Right ventricle myocardium inferior (tissue), 1 donor: ENCODE results near the gene GRHL1. TPM values are rescaled to one million over a fixed set of nuclear protein-coding genes. Genes with fewer than 3 reads are reported as not detected.
A peak's percentile ranks its signal among the peaks of the same experiment; 100 is the strongest.

Source experiments
- ATAC-seq: fragments of 200-7000 bp; cut with Tn5 transposase; one replicate; pipeline ENCODE4 v1.9.1; 2020; ENCODE audit warnings: mild to moderate bottlenecking, moderate library complexity
- DNase-seq: peaks from one replicate; pipeline ENCODE4 v3.0.0; 2021; ENCODE audit errors: missing footprints
- intact Hi-C: fragments of 100-400 bp; cut with DNase I; formaldehyde crosslinking; loops from one replicate; pipeline ENCODE4 v1.11.0; 2022
- total RNA-seq: library from RNA; stranded (reverse); fragmentation: NEBNext Ultra II Directional; extraction: Animal tissue kit (Norgen Biotek cat#: 25700); gene quantifications from one replicate; pipeline ENCODE4 v1.2.1, GENCODE V29; 2021
- donor health status: DM: no; HTN: yes; CAD: no; lungs with severe emphysema.

Gene GRHL1
- total RNA-seq, 1 donor from 2014 or later, result 0.81 TPM

GRCh38 chr2:10042301-10043161 is 91.0 kb downstream of the GRHL1 start:
- intact Hi-C loops, result loop anchor here (2.0 to 10.0 kb wide), 3 partner anchors 34 to 488 kb away; partner anchors contain the start of gene ADAM17
- ATAC-seq (peak; percentile 55), DNase-seq (peak; percentile 93)

GRCh38 chr2:10043256-10043905 is 91.9 kb downstream of the GRHL1 start, which contains the start of gene KLF11:
Gene KLF11, plus strand, starts transcription at chr2:10043550. Its CDS starts 167 bp downstream, at chr2:10043717.
- intact Hi-C loops, result loop anchor here (2.0 to 10.0 kb wide), 3 partner anchors 35 to 489 kb away; partner anchors contain the start of gene ADAM17
- DNase-seq, result peak; percentile 98
- peak; percentile 80 for ATAC-seq

- ATAC-seq (peak; percentile 77), DNase-seq (peak; percentile 99)
- intact Hi-C loops, result loop anchor here (2.0 to 10.0 kb wide), 3 partner anchors 35 to 489 kb away; partner anchors contain the start of gene ADAM17
Observed at GRCh38 chr2:10043906-10044601, 92.6 kb downstream of the GRHL1 start.

DNA sequence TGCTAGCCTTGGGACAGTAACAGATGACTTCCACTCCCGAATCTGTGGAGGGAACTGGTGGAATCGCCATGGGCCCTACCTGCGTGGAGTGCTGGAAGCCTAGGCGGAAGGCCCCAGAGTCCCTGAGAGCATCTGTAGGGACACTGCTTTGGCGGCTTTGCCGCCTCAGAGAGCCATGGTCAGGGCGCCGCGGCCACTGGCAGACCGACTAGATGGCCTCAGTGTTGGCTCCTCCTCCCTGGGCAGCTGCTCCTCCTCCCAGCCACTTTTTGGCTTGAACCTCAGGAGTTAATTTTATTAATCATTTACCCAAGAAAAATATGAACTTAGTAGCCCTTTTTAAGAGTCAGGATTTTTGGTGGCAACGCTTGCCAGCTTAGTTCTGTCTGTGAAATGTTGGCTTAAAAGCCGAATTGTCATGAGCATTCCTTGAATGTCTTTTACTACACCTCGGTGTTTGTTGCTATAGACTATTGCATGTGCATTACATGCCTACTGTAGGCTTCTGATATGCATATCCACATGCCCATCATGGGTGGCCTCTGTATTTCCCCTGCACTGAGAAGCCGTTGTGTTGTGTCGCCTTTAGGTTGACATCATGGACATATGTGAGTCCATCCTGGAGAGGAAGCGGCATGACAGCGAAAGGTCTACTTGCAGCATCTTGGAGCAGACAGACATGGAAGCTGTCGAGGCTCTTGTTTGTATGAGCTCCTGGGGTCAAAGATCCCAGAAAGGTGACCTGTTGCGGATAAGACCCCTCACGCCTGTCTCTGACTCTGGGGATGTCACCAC is 94.3 kb downstream of the GRHL1 start:
- ATAC-seq (no peak), DNase-seq (no peak)
- intact Hi-C loops, result loop anchor here (5.0 to 10.0 kb wide), 2 partner anchors 233 to 491 kb away; partner anchors contain the start of gene ADAM17

DNA sequence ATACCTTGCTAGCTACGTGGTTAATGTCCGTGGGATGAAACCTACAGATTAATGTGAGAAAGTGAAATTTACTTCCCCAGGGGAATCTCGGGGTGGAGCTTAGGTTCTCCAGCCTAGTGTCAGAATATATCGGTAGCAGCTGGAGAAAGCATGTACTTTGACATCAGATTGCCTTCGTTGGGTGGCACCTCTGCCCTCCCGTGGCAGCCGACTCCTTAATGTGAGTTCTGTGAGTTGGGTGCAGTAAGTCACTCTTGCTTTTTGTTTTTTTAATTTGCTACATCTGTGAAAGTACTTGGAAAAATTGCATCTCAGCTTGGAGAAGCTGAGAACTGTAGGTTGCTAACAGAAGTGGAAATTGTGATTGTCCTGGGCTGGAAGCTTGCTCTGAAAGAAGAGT is 95.4 kb downstream of the GRHL1 start:
- intact Hi-C loops, result loop anchor here (5.0 to 10.0 kb wide), 2 partner anchors 235 to 492 kb away; partner anchors contain the start of gene ADAM17
- DNase-seq (no peak), ATAC-seq (no peak)

DNA sequence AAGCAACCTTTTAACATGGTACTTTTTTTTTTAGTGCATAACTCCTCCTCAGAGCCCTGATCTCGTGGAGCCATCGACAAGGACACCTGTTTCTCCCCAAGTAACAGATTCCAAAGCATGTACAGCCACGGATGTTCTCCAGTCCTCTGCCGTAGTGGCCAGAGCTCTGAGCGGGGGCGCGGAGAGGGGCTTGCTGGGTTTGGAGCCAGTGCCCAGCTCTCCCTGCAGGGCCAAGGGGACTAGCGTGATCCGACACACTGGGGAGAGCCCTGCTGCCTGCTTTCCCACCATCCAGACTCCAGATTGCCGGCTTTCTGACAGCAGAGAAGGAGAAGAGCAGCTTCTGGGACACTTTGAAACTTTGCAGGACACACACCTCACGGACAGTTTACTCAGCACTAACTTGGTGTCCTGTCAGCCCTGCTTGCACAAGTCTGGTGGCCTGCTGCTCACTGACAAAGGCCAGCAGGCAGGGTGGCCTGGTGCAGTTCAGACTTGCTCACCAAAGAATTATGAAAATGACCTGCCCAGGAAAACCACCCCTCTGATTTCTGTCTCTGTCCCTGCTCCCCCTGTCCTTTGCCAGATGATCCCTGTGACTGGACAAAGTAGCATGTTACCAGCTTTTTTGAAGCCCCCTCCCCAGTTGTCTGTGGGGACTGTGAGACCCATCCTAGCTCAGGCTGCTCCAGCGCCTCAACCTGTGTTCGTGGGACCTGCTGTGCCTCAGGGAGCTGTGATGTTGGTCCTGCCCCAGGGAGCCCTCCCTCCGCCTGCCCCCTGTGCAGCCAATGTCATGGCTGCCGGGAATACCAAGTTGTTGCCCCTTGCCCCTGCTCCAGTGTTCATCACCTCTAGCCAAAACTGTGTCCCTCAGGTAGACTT is 96.4 kb downstream of the GRHL1 start:
- ATAC-seq, result no peak
- intact Hi-C loops, result loop anchor here (1.0 to 10.0 kb wide), 3 partner anchors 64 to 493 kb away; partner anchors contain the start of gene ADAM17

DNA sequence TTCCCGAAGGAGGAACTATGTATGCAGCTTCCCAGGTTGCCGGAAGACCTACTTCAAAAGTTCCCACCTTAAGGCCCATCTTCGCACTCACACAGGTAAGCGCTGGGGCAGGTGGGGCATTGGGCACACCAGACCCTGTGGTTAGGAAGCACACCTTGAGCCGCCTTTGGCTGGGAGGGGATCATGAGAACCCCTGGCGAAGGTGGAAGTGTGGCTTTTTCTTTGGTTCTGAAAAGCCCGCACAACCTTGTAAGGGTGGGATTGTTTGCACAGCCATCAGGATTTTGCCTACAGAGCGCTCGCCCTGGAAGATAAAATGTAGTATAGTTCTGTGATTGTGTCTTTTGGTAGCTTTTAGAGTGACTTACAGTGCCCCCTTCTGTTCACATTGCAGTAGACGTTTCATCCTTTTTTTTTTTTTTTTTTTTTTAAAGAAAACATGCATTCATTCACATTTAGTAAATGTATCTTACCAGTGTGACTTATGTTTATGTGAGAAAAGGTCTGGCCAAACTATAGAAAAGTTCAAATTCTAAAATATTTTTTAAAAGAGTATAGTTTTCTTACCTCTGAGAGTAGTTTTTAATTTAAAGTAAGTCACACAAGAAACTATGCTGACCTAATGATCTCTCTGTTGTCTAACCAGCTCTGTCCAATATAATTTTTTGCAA is 97.1 kb downstream of the GRHL1 start:
- ATAC-seq, result no peak
- intact Hi-C loops, result loop anchor here (1.0 to 10.0 kb wide), 3 partner anchors 64 to 494 kb away; partner anchors contain the start of gene ADAM17
- DNase-seq, result peak; percentile 59

More for the DNA sequence above, 96.4 kb downstream of the GRHL1 start:
- no peak for DNase-seq

Other genes with a start within 250 kb of the GRHL1 start
- 6.3 TPM for gene TAF1B, start 108.2 kb upstream of the GRHL1 start, total RNA-seq
- 28.2 TPM for gene KLF11, start 91.9 kb downstream of the GRHL1 start, total RNA-seq
- 3.2 TPM for gene CYS1, start 128.7 kb downstream of the GRHL1 start, total RNA-seq
- gene RRM2, start 171.0 kb downstream of the GRHL1 start, total RNA-seq, result 4.2 TPM